Measurements from ENCODE around the gene IRF2BP2. TPM values are rescaled to one million over a fixed set of nuclear protein-coding genes. Genes with fewer than 3 reads are reported as not detected.

The IRF2BP2 gene
- total RNA-seq, 2 experiments from 2014 or later, result 117 to 125 TPM

DNA sequence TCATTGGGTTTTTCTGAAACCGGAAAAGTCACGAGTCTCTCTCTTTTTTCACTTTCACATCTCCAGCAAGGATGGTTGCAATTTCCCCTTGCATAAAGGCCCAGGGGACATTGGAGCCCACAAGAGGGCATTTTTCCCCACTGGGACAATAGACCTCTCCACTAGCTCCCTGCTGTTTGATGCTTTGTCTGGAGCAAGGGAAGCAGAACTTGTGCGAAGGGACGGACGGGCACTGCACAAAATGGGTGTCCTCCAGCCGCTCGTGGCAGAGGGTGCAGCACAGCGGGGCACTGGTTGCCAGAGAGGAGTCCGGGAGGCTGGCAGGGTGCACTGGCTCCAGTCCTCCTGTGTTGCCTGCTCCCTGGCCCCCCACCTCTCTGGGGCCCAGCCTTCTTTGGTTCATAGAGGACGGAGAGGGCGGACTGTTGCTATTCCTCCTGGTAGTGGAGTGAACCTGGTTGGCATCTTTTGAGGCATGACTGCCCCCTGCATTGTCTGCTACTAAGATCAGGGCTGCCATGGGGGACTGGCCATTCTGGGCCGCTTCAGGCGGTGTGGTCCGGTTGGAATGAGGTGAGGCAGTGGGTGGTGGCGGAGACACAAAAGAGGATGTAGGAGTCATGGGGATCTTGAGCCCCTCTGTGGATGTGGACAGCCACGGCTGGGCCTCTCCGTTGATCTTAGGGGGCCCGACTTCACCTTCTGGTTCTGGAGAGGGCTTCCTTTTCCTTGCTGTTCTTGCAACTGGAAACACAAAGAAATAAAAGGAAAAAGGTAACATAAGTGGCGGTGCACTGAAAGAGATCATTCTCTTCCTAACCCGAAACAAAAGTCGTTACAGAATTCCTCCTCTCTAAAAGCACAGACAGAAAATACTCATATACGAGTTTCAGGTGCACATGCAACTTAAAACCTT is 2.6 kb downstream of the IRF2BP2 start:
- H3K4me1 Mint-ChIP-seq, result peaks cover 52% of the 10 kb centered on the region
- DNase-seq, result peak; percentile 39
- CTCF ChIA-PET, result interaction anchor here (0.7 kb wide), 1 partner anchor 165 kb away, joined by 3 read pairs; no protein-coding TSS in a partner anchor
- no peaks in the 10 kb centered on the region for H3K9me3 Mint-ChIP-seq
- no peaks in the 10 kb centered on the region for H3K27me3 Mint-ChIP-seq
- peaks cover 56% of the 10 kb centered on the region for H3K36me3 Mint-ChIP-seq (ENCODE audit: low read depth)
- H3K27ac Mint-ChIP-seq, result peak overlapping the region; percentile 94
- H3K4me3 Mint-ChIP-seq, result peak overlapping the region; percentile 82
- POLR2A ChIA-PET, result interaction anchor here (0.6 to 4.2 kb wide), 4 partner anchors 9 to 476 kb away, joined by 3 to 28 read pairs (median 4); no protein-coding TSS in a partner anchor

DNA sequence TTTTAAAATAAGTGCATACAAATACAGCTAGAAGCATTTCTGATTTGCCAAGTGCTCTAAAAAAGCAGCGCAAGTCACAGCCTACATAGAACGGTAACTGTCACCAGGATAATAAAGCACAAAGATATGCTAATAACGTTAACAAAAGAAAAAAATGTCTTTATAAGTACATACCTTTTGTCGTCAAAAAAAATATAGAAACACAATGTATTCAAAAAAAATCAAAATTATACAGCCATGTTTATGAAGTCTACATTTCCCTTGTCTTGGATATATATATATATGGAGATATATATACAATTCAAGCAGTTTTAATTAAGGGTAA is 3.2 kb downstream of the IRF2BP2 start:
- peak overlapping the region; percentile 94 for H3K27ac Mint-ChIP-seq
- POLR2A ChIA-PET, result interaction anchor here (0.6 to 4.2 kb wide), 6 partner anchors 9 to 477 kb away, joined by 3 to 28 read pairs (median 4); no protein-coding TSS in a partner anchor
- CTCF ChIA-PET, result interaction anchor here (0.7 to 1.1 kb wide), 2 partner anchors 9 to 166 kb away, joined by 3 to 5 read pairs; no protein-coding TSS in a partner anchor
- H3K36me3 Mint-ChIP-seq (ENCODE audit: low read depth), result peaks cover 60% of the 10 kb centered on the region
- peak overlapping the region; percentile 82 for H3K4me3 Mint-ChIP-seq
- H3K4me1 Mint-ChIP-seq, result peaks cover 52% of the 10 kb centered on the region
- no peaks in the 10 kb centered on the region for H3K9me3 Mint-ChIP-seq
- H3K27me3 Mint-ChIP-seq, result no peaks in the 10 kb centered on the region
- no peak for DNase-seq

DNA sequence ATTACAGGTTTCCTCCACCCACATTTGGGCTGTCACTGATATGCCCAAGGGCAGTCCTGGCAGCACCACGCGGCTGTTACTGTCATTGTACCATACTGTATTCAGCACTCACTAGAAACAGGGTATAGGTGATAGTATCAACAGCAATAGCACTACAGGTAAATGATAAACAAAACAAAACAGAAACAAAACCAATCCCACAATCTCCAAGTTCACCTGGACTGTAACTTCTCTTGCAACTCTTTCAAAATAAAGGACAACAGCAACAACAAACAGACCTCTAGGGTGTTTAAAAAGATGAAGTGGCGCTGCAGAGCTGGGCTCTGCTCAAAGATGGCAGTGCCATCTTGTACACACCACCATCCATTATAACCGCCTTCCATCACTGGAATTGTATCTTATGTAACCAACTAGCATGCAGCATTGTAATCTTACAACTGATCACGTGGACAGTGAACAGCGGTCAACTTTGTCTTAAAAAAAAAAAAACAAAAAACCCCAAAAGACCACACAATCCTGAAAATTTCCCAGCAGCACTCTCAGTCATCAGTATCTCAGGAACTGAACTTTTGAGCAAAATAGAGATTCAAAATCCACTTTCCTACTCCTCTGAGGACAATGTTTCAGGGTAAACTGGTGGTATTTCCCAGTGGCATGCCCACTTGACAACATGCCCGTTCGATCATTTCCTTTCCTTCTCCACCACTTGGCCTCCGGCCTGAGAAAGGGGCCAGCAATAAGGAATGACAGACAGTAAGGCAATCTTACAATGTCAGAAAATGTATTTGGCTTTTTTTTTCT is 3.8 kb downstream of the IRF2BP2 start:
- no peaks in the 10 kb centered on the region for H3K9me3 Mint-ChIP-seq
- peak overlapping the region; percentile 82 for H3K4me3 Mint-ChIP-seq
- DNase-seq, result peak; percentile 52
- ChIA-PET CTCF (interaction anchor here (1.1 to 2.7 kb wide), 3 partner anchors 8 to 477 kb away, joined by 5 to 12 read pairs (median 8); no protein-coding TSS in a partner anchor), POLR2A (interaction anchor here (0.6 to 4.2 kb wide), 8 partner anchors 8 to 478 kb away, joined by 3 to 28 read pairs (median 4); no protein-coding TSS in a partner anchor)
- no peaks in the 10 kb centered on the region for H3K27me3 Mint-ChIP-seq
- H3K27ac Mint-ChIP-seq, result peak overlapping the region; percentile 94
- H3K4me1 Mint-ChIP-seq, result peaks cover 52% of the 10 kb centered on the region
- peaks cover 60% of the 10 kb centered on the region for H3K36me3 Mint-ChIP-seq (ENCODE audit: low read depth)

DNA sequence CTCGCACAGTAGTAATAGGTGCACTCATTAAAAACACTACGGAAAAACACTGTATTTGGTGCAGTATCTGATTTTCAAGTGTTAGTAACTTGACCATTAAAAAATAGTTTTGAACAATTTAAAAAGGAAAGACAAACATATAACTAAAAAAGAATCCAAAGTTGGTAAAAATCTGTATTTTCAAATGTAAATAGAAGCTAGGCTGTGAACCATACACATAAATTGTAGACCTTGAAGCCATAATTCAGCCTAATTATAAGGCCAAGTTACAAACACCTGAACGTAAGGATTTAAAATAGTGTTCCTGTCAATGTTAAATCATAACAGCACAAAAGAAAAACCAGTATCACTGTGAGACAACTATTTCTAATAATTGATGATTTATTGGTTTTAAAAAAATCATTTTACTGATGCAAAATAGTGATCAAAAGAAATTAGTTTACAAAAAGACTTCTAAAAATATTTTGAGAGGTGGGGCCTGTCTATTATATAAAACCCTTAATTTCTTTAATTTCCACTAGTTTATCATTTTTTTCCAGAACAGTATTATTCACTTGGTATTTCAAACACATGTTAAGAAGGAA is 4.5 kb downstream of the IRF2BP2 start:
- POLR2A ChIA-PET, result interaction anchor here (0.7 to 4.2 kb wide), 7 partner anchors 119 to 499 kb away, joined by 3 to 28 read pairs (median 5); no protein-coding TSS in a partner anchor
- Mint-ChIP-seq H3K9me3 (no peaks in the 10 kb centered on the region), H3K4me3 (peak overlapping the region; percentile 82), H3K36me3 (ENCODE audit: low read depth) (peaks cover 59% of the 10 kb centered on the region), H3K27ac (peak overlapping the region; percentile 94), H3K4me1 (peaks cover 58% of the 10 kb centered on the region), H3K27me3 (no peaks in the 10 kb centered on the region)
- CTCF ChIA-PET, result interaction anchor here (1.1 to 2.7 kb wide), 3 partner anchors 8 to 478 kb away, joined by 5 to 12 read pairs (median 8); no protein-coding TSS in a partner anchor
- DNase-seq, result no peak

DNA sequence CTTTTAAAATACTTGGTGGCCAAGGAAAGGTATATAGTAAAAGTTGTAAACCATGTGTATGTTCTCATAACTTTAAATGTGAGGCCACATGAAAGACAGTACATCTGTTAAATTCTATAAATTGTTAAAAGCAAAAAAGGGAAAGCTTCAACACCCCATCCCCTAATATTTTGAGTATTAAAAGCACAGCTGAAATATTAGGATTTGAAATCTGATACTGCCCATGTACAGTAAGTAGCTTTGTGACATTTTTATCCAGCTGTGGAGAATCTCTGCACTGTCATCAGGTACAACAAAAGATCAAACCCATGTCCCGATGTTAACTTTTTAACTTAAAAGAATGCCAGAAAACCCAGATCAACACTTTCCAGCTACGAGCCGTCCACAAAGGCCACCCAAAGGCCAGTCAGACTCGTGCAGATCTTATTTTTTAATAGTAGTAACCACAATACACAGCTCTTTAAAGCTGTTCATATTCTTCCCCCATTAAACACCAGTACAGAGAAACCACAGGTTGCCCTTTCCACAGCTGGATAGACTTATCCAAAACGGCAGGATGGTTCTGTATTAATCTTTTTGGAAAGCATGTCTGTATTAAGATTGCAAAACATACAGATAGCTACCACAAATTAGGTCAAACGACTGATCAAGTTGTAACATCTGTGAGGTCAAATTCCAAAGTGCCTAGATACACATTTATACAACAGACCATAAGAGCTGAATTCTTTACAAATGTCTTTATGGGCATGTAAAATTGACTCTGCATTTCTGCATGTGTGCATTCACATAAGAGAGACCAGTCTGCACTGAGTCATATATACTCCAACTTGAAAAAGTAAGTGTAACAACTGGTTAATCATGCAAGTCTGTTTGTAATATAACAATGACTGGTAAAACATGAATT is 5.2 kb downstream of the IRF2BP2 start:
- CTCF ChIA-PET, result interaction anchor here (0.7 to 2.7 kb wide), 3 partner anchors 105 to 479 kb away, joined by 3 to 12 read pairs (median 8); no protein-coding TSS in a partner anchor
- no peaks in the 10 kb centered on the region for H3K9me3 Mint-ChIP-seq
- peak overlapping the region; percentile 94 for H3K27ac Mint-ChIP-seq
- POLR2A ChIA-PET, result interaction anchor here (0.7 to 4.2 kb wide), 11 partner anchors 8 to 522 kb away, joined by 3 to 28 read pairs (median 5); no protein-coding TSS in a partner anchor
- peak overlapping the region; percentile 82 for H3K4me3 Mint-ChIP-seq
- DNase-seq, result no peak
- H3K27me3 Mint-ChIP-seq, result no peaks in the 10 kb centered on the region
- H3K4me1 Mint-ChIP-seq, result peaks cover 59% of the 10 kb centered on the region
- H3K36me3 Mint-ChIP-seq (ENCODE audit: low read depth), result peaks cover 56% of the 10 kb centered on the region

DNA sequence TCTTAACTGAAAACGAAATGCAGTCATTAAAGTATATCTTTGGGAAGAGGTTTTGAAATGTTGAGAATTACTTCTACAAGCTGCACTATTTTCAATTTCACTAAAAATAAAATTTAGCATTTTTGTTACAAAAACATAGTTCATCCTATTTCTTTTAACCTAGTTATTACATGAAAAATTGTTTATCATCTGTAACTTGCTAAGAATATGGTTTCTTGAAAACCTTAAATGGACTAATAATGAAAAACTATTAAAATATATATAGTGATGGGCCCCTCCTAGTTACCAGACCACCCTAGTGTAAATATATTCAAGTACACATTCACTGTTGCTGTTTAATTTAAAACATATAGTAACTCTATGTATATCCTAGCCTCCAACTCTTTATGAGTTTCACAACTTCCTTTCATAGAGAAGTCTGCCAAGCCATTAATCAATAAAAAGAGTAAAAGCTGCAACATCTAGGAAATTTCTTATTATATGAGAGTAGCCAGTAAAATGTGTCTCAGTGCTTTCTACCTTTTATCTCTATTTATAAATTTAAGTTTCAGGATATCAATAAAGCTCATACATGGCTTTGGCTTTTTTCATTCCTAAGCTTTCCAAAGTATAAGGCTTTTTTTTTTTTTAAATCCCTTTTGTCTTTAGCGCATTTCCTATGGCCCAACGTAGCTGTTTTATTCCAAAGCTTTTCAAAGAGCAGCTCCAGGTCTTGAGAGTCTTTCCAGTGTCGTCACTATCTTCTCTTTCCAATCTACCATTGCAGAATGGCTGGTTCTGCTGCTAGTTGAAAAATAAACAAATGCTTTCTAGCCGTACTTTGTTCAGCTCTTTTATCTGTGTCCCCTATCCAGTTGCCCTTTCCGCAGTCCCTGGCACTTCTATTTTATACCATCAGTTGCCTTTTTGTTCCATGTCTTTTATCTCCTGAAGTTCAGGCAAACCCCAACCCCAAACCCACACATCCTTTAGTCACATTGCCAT is 6.5 kb downstream of the IRF2BP2 start:
- peaks cover 56% of the 10 kb centered on the region for H3K36me3 Mint-ChIP-seq (ENCODE audit: low read depth)
- ChIA-PET POLR2A (interaction anchor here (1.1 to 6.8 kb wide), 8 partner anchors 8 to 480 kb away, joined by 3 to 152 read pairs (median 8); partner anchors contain the start of gene IRF2BP2), CTCF (interaction anchor here (0.6 to 2.7 kb wide), 5 partner anchors 104 to 502 kb away, joined by 4 to 12 read pairs (median 4); no protein-coding TSS in a partner anchor)
- H3K27me3 Mint-ChIP-seq, result no peaks in the 10 kb centered on the region
- no peaks in the 10 kb centered on the region for H3K9me3 Mint-ChIP-seq
- H3K27ac Mint-ChIP-seq, result peak overlapping the region; percentile 70
- no peak for DNase-seq
- peaks cover 69% of the 10 kb centered on the region for H3K4me1 Mint-ChIP-seq
- H3K4me3 Mint-ChIP-seq, result peak overlapping the region; percentile 82

DNA sequence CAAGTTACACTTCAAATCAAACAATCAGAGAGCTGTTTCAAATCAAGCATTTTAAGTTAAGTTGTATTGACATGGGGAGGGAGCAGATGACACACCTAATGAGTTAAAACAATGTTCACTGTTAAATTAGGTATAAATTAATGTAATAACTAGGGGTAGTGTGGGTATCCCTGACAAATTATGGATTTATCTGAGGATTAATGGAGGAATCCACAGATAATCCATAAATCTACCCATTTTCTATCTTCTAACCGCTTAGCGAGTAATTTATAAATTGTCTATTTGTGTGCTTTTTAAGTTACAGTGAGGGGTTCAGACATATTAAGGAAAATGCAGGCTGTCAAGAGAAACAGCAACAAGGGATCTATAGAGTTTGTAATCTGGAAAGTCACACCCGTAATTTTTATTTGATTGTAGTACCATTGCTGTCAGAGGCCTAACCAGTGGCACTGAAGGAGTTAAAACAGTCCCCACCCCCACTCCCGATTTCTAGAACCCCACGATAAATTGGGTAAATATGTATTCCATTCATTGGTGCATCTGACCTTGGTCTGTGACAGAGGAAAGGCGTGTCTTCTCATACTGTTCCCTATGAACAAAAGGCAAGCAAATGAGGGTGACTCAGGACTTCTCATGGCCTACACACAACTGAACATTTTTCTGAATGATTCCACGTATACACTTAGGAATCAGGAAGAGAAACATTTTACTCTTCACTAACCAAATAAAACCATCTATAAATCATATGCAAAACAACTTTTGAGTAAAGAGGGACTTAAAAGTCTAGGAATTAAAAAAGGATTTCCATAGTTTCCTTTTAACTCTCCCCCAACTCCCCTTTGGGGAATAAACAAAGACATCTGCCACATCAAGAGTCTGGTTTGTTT is 7.4 kb downstream of the IRF2BP2 start:
- H3K27me3 Mint-ChIP-seq, result no peaks in the 10 kb centered on the region
- H3K9me3 Mint-ChIP-seq, result no peaks in the 10 kb centered on the region
- peak overlapping the region; percentile 70 for H3K27ac Mint-ChIP-seq
- H3K4me3 Mint-ChIP-seq, result peak overlapping the region; percentile 43
- peaks cover 70% of the 10 kb centered on the region for H3K4me1 Mint-ChIP-seq
- no peak for DNase-seq
- CTCF ChIA-PET, result interaction anchor here (1.0 to 3.3 kb wide), 3 partner anchors 9 to 481 kb away, joined by 3 to 18 read pairs (median 14); no protein-coding TSS in a partner anchor
- POLR2A ChIA-PET, result interaction anchor here (1.1 to 6.8 kb wide), 8 partner anchors 9 to 481 kb away, joined by 4 to 152 read pairs (median 16); partner anchors contain the start of genes IRF2BP2 and TARBP1
- H3K36me3 Mint-ChIP-seq (ENCODE audit: low read depth), result peaks cover 48% of the 10 kb centered on the region

DNA sequence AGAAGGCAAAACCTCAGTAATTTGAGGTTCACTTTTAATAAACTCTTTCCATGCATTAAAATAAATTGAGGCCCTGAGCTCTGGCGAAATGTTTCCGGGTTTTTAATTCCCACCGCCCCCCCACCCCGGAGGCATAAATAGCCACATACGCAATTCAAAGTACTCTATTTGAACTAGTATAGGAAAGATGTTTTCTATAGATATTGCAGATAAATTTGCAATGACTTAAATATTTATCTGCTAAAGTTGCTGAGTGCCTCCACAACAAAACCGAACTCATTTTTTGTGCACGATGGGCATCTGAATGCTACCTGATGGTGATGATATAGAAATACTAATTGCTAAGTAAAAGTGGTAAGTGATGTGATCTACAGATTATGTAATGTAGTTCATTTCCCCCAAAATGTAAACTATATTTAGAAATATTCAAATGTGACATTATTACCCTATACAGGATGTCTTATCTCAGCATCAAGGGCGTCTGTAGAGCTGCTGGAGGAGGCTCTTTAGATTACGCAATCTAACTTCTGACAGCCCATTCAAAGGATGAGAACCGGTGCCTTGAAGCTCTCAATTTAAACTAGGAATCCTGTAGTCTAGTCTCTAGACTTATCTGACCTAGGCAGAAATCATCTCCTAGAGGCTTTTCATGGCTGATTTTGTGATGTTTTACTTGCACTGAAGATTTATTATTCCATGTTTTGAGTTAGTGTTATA is 8.5 kb downstream of the IRF2BP2 start:
- peak overlapping the region; percentile 94 for H3K27ac Mint-ChIP-seq
- peak overlapping the region; percentile 70 for H3K4me3 Mint-ChIP-seq
- ChIA-PET CTCF (interaction anchor here (0.6 to 3.3 kb wide), 15 partner anchors 8 to 904 kb away, joined by 3 to 18 read pairs (median 5); partner anchors contain the start of gene IRF2BP2), POLR2A (interaction anchor here (0.7 to 6.8 kb wide), 22 partner anchors 10 to 559 kb away, joined by 3 to 152 read pairs (median 6); partner anchors contain the start of genes COA6, IRF2BP2, RBM34 and TARBP1)
- peaks cover 65% of the 10 kb centered on the region for H3K4me1 Mint-ChIP-seq
- H3K36me3 Mint-ChIP-seq (ENCODE audit: low read depth), result peaks cover 37% of the 10 kb centered on the region
- no peaks in the 10 kb centered on the region for H3K27me3 Mint-ChIP-seq
- no peak for DNase-seq
- no peaks in the 10 kb centered on the region for H3K9me3 Mint-ChIP-seq
